Measurements from ENCODE around the gene NBEA.

- TF ChIP-seq CTCF (IDR thresholded peaks at IDR 0.05; ENCODE audit: poor library complexity) = no peak
- TF ChIP-seq EZH2phosphoT487 (IDR thresholded peaks at IDR 0.05; ENCODE audit: low read depth, severe bottlenecking, unreplicated experiment) = no peak
Observed at GRCh38 chr13:34931572-34931971, 10.5 kb upstream of the NBEA start.

Data from hepatocyte (in vitro differentiated cells).